HPDE6-E6E7 (cell line): ENCODE measurements around the gene OCA2.

Experiments
- DNase-seq: peaks from one replicate; pipeline ENCODE4 v3.0.0; 2011; ENCODE audit warnings: missing footprints; ENCODE audit errors: extremely low spot score

Gene OCA2

GRCh38 chr15:28104326-28104725 lies 5.2 kb upstream of the OCA2 start:
- DNase-seq = no peak

- no peak for DNase-seq
Observed at GRCh38 chr15:28103831-28104230, 4.7 kb upstream of the OCA2 start.

GRCh38 chr15:28101983-28102441 lies 2.9 kb upstream of the OCA2 start:
- no peak for DNase-seq

GRCh38 chr15:28101201-28101600 lies 2.1 kb upstream of the OCA2 start:
- DNase-seq = no peak

GRCh38 chr15:28100516-28101195 lies 1.5 kb upstream of the OCA2 start:
- DNase-seq = no peak

GRCh38 chr15:28099555-28100140 lies 533 bp upstream of the OCA2 start:
- no peak for DNase-seq

GRCh38 chr15:28098360-28098765 lies 752 bp downstream of the OCA2 start:
- no peak for DNase-seq

- DNase-seq = no peak
Observed at GRCh38 chr15:28097656-28098359, 1.3 kb downstream of the OCA2 start.

GRCh38 chr15:28096670-28097431 lies 2.3 kb downstream of the OCA2 start:
- no peak for DNase-seq

GRCh38 chr15:28096411-28096669 lies 2.8 kb downstream of the OCA2 start:
- DNase-seq = no peak

- DNase-seq = no peak
Observed at GRCh38 chr15:28094732-28095521, 4.2 kb downstream of the OCA2 start.

- no peak for DNase-seq
Observed at GRCh38 chr15:28093752-28094535, 5.2 kb downstream of the OCA2 start.

- DNase-seq = no peak
Observed at GRCh38 chr15:28091313-28091712, 7.8 kb downstream of the OCA2 start.

- DNase-seq = peak; percentile 63
Observed at GRCh38 chr15:28086175-28086703, 12.9 kb downstream of the OCA2 start.

GRCh38 chr15:28085489-28086174 lies 13.5 kb downstream of the OCA2 start:
- no peak for DNase-seq

GRCh38 chr15:28084547-28084946 lies 14.6 kb downstream of the OCA2 start:
- DNase-seq = no peak

- no peak for DNase-seq
Observed at GRCh38 chr15:28082891-28083684, 16.0 kb downstream of the OCA2 start.

- DNase-seq = no peak
Observed at GRCh38 chr15:28081594-28081993, 17.5 kb downstream of the OCA2 start.

- DNase-seq = no peak
Observed at GRCh38 chr15:28080386-28080785, 18.7 kb downstream of the OCA2 start.
